DND-41 (cell line): ENCODE results near the gene PHF20.

Source experiments
- EZH2 ChIP-seq: IDR thresholded peaks from 3 replicates; pipeline ENCODE4 v1.6.1; 2012; ENCODE audit warnings: borderline replicate concordance, low read depth, mild to moderate bottlenecking, moderate library complexity, low read length, inconsistent platforms; ENCODE audit not compliant: severe bottlenecking
- TF ChIP-seq, protein P1 (sequence below): IDR thresholded peaks from 2 replicates; pipeline ENCODE4 v1.5.1; 2012; ENCODE audit warnings: borderline replicate concordance, low read length, moderate library complexity, mild to moderate bottlenecking; ENCODE audit not compliant: poor library complexity, severe bottlenecking; ENCODE audit errors: extremely low read depth

GRCh38 chr20:35729283-35729807, 42.5 kb upstream of the PHF20 start:
- TF ChIP-seq, protein P1, sequence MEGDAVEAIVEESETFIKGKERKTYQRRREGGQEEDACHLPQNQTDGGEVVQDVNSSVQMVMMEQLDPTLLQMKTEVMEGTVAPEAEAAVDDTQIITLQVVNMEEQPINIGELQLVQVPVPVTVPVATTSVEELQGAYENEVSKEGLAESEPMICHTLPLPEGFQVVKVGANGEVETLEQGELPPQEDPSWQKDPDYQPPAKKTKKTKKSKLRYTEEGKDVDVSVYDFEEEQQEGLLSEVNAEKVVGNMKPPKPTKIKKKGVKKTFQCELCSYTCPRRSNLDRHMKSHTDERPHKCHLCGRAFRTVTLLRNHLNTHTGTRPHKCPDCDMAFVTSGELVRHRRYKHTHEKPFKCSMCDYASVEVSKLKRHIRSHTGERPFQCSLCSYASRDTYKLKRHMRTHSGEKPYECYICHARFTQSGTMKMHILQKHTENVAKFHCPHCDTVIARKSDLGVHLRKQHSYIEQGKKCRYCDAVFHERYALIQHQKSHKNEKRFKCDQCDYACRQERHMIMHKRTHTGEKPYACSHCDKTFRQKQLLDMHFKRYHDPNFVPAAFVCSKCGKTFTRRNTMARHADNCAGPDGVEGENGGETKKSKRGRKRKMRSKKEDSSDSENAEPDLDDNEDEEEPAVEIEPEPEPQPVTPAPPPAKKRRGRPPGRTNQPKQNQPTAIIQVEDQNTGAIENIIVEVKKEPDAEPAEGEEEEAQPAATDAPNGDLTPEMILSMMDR: no peak
- no peak for TF ChIP-seq EZH2
